MV-4-11 (cell line): ENCODE results near the gene NBEAL2.

Experiments
- DNase-seq: peaks from one replicate; lab custom pipeline; 2025; lab: John Stamatoyannopoulos, UW

Gene NBEAL2

GRCh38 chr3:47042231-47042791, 62.8 kb downstream of the NBEAL2 start:
- DNase-seq: no peak

GRCh38 chr3:47047069-47047468, 67.6 kb downstream of the NBEAL2 start:
- DNase-seq: no peak

- DNase-seq: peak; percentile 10
Measured at GRCh38 chr3:47047673-47048072, 68.2 kb downstream of the NBEAL2 start.

- no peak for DNase-seq
Measured at GRCh38 chr3:47054412-47054811, 74.9 kb downstream of the NBEAL2 start.

GRCh38 chr3:47056705-47057104, 77.2 kb downstream of the NBEAL2 start:
- DNase-seq: no peak

- DNase-seq: no peak
Measured at GRCh38 chr3:47057212-47057671, 77.8 kb downstream of the NBEAL2 start.
